Measurements from ENCODE around the gene SAMD10.
"Not testable (repeated sequence)": the region's sequence is repeated elsewhere in the genome, so short reads cannot be mapped to it uniquely, and the experiment has no call there.

Gene SAMD10

DNA sequence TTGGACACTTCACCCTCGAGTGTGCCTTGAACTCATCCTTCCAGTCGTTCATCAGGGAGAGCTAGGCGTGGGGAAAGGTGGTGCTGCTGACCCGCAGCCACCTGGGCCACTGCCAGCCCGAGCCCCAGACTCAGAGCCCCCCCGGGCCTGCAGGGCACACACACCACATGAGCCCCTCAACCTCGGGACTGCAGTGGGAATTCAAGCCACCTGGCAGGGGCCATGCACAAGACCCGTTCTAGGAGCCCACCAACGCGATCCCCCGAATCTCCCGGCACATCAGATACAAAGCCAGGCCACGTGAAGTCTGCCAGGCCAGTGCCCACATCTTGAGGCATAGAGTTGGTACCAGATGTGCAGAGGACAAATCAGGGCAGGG is 12.5 kb downstream of the SAMD10 start:
- no peak for FAIRE-seq
- DNase-seq (ENCODE audit: insufficient read length) = no peak
- TF ChIP-seq POLR2A (IDR thresholded peaks at IDR 0.05; ENCODE audit: low read depth, low read length) (no peak), TAF1 (IDR thresholded peaks at IDR 0.05; ENCODE audit: borderline replicate concordance, low read depth, low read length) (no peak), POLR2AphosphoS5 (IDR thresholded peaks at IDR 0.05; ENCODE audit: low read depth, low read length) (no peak)

DNA sequence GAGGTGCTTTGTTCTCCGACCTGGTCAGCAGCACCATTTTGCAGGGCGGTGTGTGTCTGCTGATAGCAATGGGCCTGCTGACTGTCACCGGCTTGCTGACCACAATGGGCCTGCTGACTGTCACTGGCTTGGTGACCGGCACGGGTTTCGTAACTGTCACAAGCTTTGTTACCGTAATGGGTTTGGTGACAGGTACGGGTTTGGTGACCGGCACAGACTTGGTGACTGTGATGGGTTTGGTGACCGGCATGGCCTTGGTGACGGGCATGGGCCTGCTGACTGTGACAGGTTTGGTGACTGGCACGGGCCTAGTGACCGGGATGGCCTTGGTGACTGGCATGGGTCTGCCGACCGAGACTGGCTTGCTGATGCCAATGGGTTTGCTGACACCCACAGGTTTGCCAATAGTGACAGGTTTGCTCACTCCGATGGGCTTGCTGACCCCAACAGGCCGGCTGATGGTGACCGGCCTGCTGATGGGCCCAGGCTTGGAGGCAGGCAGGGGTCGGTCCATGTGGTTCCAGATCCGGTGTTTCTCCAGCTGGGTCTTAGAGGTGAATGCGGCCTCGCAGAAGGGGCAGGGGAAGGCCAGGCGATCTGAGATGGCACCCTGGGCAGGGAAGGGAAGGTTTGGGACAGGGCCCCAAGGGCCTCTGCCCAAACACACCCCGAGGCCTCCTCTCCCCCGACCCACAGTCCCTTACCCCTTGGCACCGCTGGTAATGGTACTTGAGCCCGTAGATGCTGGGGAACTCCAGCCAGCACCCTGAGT is 13.1 kb downstream of the SAMD10 start:
- DNase-seq (ENCODE audit: insufficient read length) (no peak), FAIRE-seq (no peak)
- TF ChIP-seq TAF1 (IDR thresholded peaks at IDR 0.05; ENCODE audit: borderline replicate concordance, low read depth, low read length) (no peak), POLR2A (IDR thresholded peaks at IDR 0.05; ENCODE audit: low read depth, low read length) (no peak), POLR2AphosphoS5 (IDR thresholded peaks at IDR 0.05; ENCODE audit: low read depth, low read length) (no peak)

DNA sequence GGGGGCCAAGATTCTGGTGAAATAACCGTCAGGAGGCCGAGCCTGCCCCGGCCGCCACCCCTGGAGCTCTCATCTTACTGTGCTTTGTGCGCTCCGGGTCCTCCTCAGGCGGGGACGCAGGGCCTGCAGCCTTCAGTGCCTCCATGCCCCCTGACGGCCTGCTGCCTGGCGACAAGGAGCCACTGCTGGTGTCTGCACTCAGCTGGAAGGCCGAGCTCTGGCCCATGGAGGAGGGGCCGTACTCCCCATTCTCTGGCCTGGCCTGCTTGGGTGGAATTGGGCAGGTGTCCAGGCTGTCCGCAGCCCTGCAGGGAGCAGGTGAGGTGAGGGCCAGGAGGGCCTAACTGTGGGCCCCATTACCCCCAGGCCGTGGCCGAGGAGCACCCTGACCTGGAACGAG is 15.0 kb downstream of the SAMD10 start:
- no peak for TF ChIP-seq TAF1 (IDR thresholded peaks at IDR 0.05; ENCODE audit: borderline replicate concordance, low read depth, low read length)
- TF ChIP-seq POLR2AphosphoS5 (IDR thresholded peaks at IDR 0.05; ENCODE audit: low read depth, low read length) = no peak
- DNase-seq (ENCODE audit: insufficient read length) (no peak), FAIRE-seq (no peak)

DNA sequence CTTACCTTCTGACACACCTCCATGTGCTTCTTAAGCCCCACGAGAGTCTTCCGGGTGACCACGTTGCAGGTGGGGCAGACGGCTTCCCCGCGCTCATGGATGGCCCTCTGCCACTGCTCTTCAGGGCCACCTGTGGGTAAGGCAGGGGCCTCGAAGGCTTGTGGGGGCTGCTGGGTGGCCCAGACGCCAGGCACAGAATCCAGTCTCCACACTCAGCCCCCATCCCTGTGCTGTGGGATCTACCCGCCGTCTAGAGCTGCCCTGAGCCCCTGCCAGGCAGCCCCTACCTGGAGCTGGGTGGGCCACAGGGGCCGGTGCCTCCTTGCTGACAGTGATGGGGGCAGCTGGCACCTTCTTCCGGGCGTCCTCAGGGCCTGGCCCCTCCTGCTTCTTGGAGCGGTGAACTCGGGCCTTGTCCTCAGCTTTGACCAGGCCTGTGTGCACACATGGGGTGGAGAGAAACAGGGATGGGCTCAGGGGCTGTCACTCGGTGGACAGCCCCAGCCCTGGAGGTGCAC is 15.6 kb downstream of the SAMD10 start:
- DNase-seq (ENCODE audit: insufficient read length) (no peak), FAIRE-seq (no peak)
- TF ChIP-seq POLR2A (IDR thresholded peaks at IDR 0.05; ENCODE audit: low read depth, low read length) (no peak), POLR2AphosphoS5 (IDR thresholded peaks at IDR 0.05; ENCODE audit: low read depth, low read length) (no peak), TAF1 (IDR thresholded peaks at IDR 0.05; ENCODE audit: borderline replicate concordance, low read depth, low read length) (no peak)

DNA sequence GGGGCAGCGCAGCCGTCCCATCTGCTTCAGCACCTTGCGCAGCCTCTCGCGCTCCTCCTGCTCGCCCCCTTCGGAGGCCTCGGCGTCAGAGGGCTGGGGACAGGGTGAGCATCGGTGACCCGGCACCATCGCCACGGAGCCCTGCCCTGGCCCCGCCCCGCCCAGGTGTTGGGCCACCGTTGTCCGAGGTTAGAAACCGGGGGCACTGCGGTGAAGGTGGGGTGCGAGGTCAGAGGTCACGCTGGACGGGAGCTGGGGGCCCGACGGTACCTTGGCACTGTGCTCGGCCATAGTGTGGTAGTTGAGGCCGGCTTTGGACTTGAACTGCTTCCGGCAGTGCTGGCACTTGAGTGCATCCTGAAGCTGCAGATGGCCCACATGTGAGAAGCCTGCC is 16.1 kb downstream of the SAMD10 start:
- DNase-seq (ENCODE audit: insufficient read length) = no peak
- no peak for TF ChIP-seq POLR2AphosphoS5 (IDR thresholded peaks at IDR 0.05; ENCODE audit: low read depth, low read length)
- no peak for TF ChIP-seq POLR2A (IDR thresholded peaks at IDR 0.05; ENCODE audit: low read depth, low read length)
- no peak for TF ChIP-seq TAF1 (IDR thresholded peaks at IDR 0.05; ENCODE audit: borderline replicate concordance, low read depth, low read length)
- FAIRE-seq = no peak

DNA sequence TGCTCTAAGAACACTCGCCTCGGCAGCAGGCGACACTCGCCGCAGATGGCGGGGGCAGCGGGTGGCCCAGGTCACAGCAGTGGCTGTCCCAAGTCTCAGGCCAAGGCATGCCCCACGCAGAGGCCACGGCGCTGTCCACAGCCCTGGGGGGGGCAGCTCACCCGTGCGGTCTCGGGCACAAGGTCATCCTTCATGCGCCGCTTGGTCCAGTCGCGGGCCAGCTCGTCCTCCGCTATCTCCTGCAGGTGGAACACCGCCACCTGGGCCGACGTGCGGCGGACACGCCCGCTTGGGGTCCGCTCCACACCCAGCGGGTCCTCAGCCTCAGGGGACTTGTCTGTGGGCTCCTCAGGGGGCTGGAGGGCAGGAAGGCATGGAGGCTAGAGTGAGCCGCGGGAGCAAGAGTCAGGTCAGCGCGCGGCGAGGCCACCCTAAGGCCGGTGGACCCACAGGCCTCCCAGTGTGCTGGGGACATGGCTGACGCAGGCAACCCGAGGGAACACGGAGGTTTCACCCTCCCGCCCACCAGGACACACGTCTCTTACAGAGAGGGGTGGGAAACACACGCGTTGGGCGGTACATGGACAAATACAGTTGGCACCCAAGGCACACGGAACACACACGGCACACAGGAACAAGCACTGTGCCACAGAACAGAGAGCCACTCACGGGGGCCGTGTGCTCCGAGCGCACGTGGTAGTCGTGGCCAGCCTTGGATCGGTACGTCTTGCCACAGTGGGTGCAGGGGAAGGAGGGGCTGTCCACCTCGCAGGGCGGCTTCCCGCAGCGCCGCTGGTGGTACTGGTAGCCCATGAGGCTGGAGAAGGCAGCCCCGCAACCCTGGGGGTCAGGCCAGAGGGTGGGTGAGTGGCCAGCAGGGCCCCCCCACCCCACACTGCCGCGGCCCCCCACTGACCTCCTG is 16.8 kb downstream of the SAMD10 start:
- TF ChIP-seq POLR2A (IDR thresholded peaks at IDR 0.05; ENCODE audit: low read depth, low read length) (no peak), TAF1 (IDR thresholded peaks at IDR 0.05; ENCODE audit: borderline replicate concordance, low read depth, low read length) (no peak), POLR2AphosphoS5 (IDR thresholded peaks at IDR 0.05; ENCODE audit: low read depth, low read length) (no peak)
- DNase-seq (ENCODE audit: insufficient read length) (no peak), FAIRE-seq (no peak)

GRCh38 chr20:63961664-63962425 is 17.6 kb downstream of the SAMD10 start:
- TF ChIP-seq POLR2AphosphoS5 (IDR thresholded peaks at IDR 0.05; ENCODE audit: low read depth, low read length) (no peak), TAF1 (IDR thresholded peaks at IDR 0.05; ENCODE audit: borderline replicate concordance, low read depth, low read length) (no peak), POLR2A (IDR thresholded peaks at IDR 0.05; ENCODE audit: low read depth, low read length) (no peak)
- FAIRE-seq (no peak), DNase-seq (ENCODE audit: insufficient read length) (no peak)

DNA sequence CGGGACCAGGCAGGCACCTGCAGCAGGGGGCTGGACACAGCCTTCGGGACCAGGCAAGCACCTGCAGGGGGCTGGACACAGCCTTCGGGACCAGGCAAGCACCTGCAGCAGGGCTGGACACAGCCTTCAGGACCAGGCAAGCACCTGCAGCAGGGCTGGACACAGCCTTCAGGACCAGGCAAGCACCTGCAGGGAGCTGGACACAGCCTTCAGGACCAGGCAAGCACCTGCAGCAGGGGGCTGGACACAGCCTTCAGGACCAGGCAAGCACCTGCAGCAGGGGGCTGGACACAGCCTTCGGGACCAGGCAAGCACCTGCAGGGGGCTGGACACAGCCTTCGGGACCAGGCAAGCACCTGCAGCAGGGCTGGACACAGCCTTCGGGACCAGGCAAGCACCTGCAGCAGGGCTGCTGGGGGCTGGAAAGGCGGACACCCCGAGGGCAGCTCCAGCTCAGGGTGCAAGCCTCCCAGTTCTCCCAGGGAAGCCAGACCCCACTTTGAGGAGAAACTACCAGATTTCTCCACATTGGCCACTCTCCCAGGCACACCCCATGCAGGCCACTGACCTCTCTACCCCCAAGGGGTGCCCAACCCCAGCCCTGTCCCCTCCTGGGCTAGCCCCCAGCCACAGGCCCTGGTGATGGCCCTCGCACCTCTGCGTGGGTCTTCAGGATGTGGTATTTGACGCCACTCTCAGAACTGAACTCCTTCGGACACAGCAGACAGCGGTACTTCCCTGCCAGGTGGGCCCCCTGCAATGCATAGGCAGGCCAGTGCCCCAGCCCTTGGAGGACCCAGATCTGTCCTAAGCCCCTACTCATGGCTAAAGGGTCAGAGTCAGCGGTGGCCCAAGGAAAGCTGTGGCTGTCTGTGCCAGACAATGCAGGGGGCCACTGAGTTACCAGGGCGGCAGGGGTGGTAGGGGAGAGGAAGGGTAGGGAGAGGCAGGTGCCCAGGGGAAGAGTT is 18.5 kb downstream of the SAMD10 start:
- not testable (repeated sequence) for DNase-seq (ENCODE audit: insufficient read length); FAIRE-seq

- TF ChIP-seq POLR2A (IDR thresholded peaks at IDR 0.05; ENCODE audit: low read depth, low read length) = no peak
- no peak for DNase-seq (ENCODE audit: insufficient read length)
Measured at GRCh38 chr20:63959699-63960075, 19.8 kb downstream of the SAMD10 start.

GRCh38 chr20:63958964-63959698 is 20.3 kb downstream of the SAMD10 start:
- TF ChIP-seq POLR2AphosphoS5 (IDR thresholded peaks at IDR 0.05; ENCODE audit: low read depth, low read length) (no peak), TAF1 (IDR thresholded peaks at IDR 0.05; ENCODE audit: borderline replicate concordance, low read depth, low read length) (no peak), POLR2A (IDR thresholded peaks at IDR 0.05; ENCODE audit: low read depth, low read length) (no peak)
- no peak for DNase-seq (ENCODE audit: insufficient read length)
- no peak for FAIRE-seq

More at GRCh38 chr20:63959699-63960075, 19.8 kb downstream of the SAMD10 start:
- FAIRE-seq = no peak
